ENCODE data around the gene SIGLEC1. TPM values are rescaled to one million over a fixed set of nuclear protein-coding genes. Genes with fewer than 3 reads are reported as not detected.

Gene SIGLEC1
- total RNA-seq, 1 experiment from 2014 or later, result not detected

- intact Hi-C loops (cut with micrococcal nuclease; ENCODE audit: unreplicated experiment), result no loop called here
- Histone ChIP-seq H3K4me1 (ENCODE audit: insufficient read depth, low read length, poor library complexity, severe bottlenecking) (no peaks in the 10 kb centered on the region), H3K36me3 (ENCODE audit: insufficient read depth, low read length, poor library complexity, severe bottlenecking) (no peaks in the 10 kb centered on the region), H3K27ac (ENCODE audit: low read depth, low read length, poor library complexity, severe bottlenecking) (no peak overlapping the region), H3K9me3 (ENCODE audit: low read depth, low read length, poor library complexity, severe bottlenecking) (no peaks in the 10 kb centered on the region), H3K4me3 (ENCODE audit: low read depth, low read length, poor library complexity, severe bottlenecking) (no peak overlapping the region), H3K27me3 (replicated peaks; ENCODE audit: insufficient read depth, low read depth, low read length, poor library complexity) (no peaks in the 10 kb centered on the region)
- CTCF ChIA-PET, result no interaction called here
- TF ChIP-seq EZH2 (IDR thresholded peaks at IDR 0.05; ENCODE audit: borderline replicate concordance, low read depth, low read length, poor library complexity, severe bottlenecking) (no peak), CTCF (conservative IDR thresholded peaks at IDR 0.05; ENCODE audit: low read depth, low read length) (no peak)
- POLR2A ChIA-PET (ENCODE audit: low non-redundant PET), result no interaction called here
- no TSS peak for BruUV-seq (replicated peaks)
- no peak for DNase-seq (ENCODE audit: low spot score)
These were observed 6.2 kb downstream of the SIGLEC1 start for GRCh38 chr20:3705970-3706739.

- Histone ChIP-seq H3K9me3 (ENCODE audit: low read depth, low read length, poor library complexity, severe bottlenecking) (no peaks in the 10 kb centered on the region), H3K4me1 (ENCODE audit: insufficient read depth, low read length, poor library complexity, severe bottlenecking) (no peaks in the 10 kb centered on the region), H3K36me3 (ENCODE audit: insufficient read depth, low read length, poor library complexity, severe bottlenecking) (no peaks in the 10 kb centered on the region), H3K4me3 (ENCODE audit: low read depth, low read length, poor library complexity, severe bottlenecking) (no peak overlapping the region), H3K27ac (ENCODE audit: low read depth, low read length, poor library complexity, severe bottlenecking) (no peak overlapping the region), H3K27me3 (replicated peaks; ENCODE audit: insufficient read depth, low read depth, low read length, poor library complexity) (no peaks in the 10 kb centered on the region)
- DNase-seq (ENCODE audit: low spot score), result no peak
- no TSS peak for BruUV-seq (replicated peaks)
- CTCF ChIA-PET, result interaction anchor here (1.0 kb wide), 1 partner anchor 652 kb away, joined by 4 read pairs; no protein-coding TSS in a partner anchor
- POLR2A ChIA-PET (ENCODE audit: low non-redundant PET), result no interaction called here
- TF ChIP-seq EZH2 (IDR thresholded peaks at IDR 0.05; ENCODE audit: borderline replicate concordance, low read depth, low read length, poor library complexity, severe bottlenecking), result no peak
- no peak for TF ChIP-seq CTCF (conservative IDR thresholded peaks at IDR 0.05; ENCODE audit: low read depth, low read length)
- intact Hi-C loops (cut with micrococcal nuclease; ENCODE audit: unreplicated experiment), result no loop called here
These were observed 6.9 kb downstream of the SIGLEC1 start for GRCh38 chr20:3705491-3705969.

GRCh38 chr20:3704087-3704486 is 8.3 kb downstream of the SIGLEC1 start:
- ChIA-PET CTCF (interaction anchor here (0.9 kb wide), 1 partner anchor 141 kb away, joined by 5 read pairs; no protein-coding TSS in a partner anchor), POLR2A (ENCODE audit: low non-redundant PET) (no interaction called here)
- TF ChIP-seq EZH2 (IDR thresholded peaks at IDR 0.05; ENCODE audit: borderline replicate concordance, low read depth, low read length, poor library complexity, severe bottlenecking) (no peak), CTCF (conservative IDR thresholded peaks at IDR 0.05; ENCODE audit: low read depth, low read length) (no peak)
- Histone ChIP-seq H3K4me3 (ENCODE audit: low read depth, low read length, poor library complexity, severe bottlenecking) (no peak overlapping the region), H3K36me3 (ENCODE audit: insufficient read depth, low read length, poor library complexity, severe bottlenecking) (no peaks in the 10 kb centered on the region), H3K9me3 (ENCODE audit: low read depth, low read length, poor library complexity, severe bottlenecking) (no peaks in the 10 kb centered on the region), H3K27ac (ENCODE audit: low read depth, low read length, poor library complexity, severe bottlenecking) (no peak overlapping the region), H3K4me1 (ENCODE audit: insufficient read depth, low read length, poor library complexity, severe bottlenecking) (no peaks in the 10 kb centered on the region), H3K27me3 (replicated peaks; ENCODE audit: insufficient read depth, low read depth, low read length, poor library complexity) (no peaks in the 10 kb centered on the region)
- intact Hi-C loops (cut with micrococcal nuclease; ENCODE audit: unreplicated experiment), result no loop called here
- no peak for DNase-seq (ENCODE audit: low spot score)
- no TSS peak for BruUV-seq (replicated peaks)
